ENCODE results near the gene CDK5. TPM values are rescaled to one million over a fixed set of nuclear protein-coding genes. Genes with fewer than 3 reads are reported as not detected.

The CDK5 gene
- total and polyA plus RNA-seq, 9 of the 15 experiments (the other 6 are each of a cell fraction or from before 2014, with no cell fraction given): 3.2 to 38.0 (median 27.5) TPM

GRCh38 chr7:151056283-151056665 is 1.4 kb downstream of the CDK5 start (continued):
- TF ChIP-seq ZNF318 (IDR thresholded peaks at IDR 0.05; ENCODE audit: borderline replicate concordance in 1 of 2, low read depth in 1 of 2) (no peak), HOXB6 (CRISPR knock-in tag; IDR thresholded peaks at IDR 0.05; ENCODE audit: borderline replicate concordance) (no peak), JUNB (CRISPR knock-in tag; conservative IDR thresholded peaks at IDR 0.05) (no peak), MITF (IDR thresholded peaks at IDR 0.05) (peak; percentile 58; the same call in 1 of the 2 replicates), E2F4 (CRISPR knock-in tag; IDR thresholded peaks at IDR 0.05; ENCODE audit: low read depth) (peak; percentile 53; the same call in 1 of the 2 replicates), MCM3 (IDR thresholded peaks at IDR 0.05) (no peak), HMGN3 (IDR thresholded peaks at IDR 0.05; ENCODE audit: borderline replicate concordance, extremely low read depth, insufficient read length, low read depth, low read length) (no peak), HDGF (IDR thresholded peaks at IDR 0.05) (no peak), ZBED1 (IDR thresholded peaks at IDR 0.05) (no peak), ZNF518B (CRISPR knock-in tag; IDR thresholded peaks at IDR 0.05) (no peak), ZNF24 (IDR thresholded peaks at IDR 0.05) (peak; percentile 83), ZNF507 (tag; conservative IDR thresholded peaks at IDR 0.05) (no peak), ATF7 (IDR thresholded peaks at IDR 0.05) (peak; percentile 61; the same call in 1 of the 2 replicates), ZNF253 (CRISPR knock-in tag; conservative IDR thresholded peaks at IDR 0.05) (no peak), NCOA6 (IDR thresholded peaks at IDR 0.05) (no peak), ZFP36 (IDR thresholded peaks at IDR 0.05; ENCODE audit: low read depth, low read length, partially characterized antibody) (no peak)

Measured in K562 (cell line).